ENCODE data around the gene LRRC56.

LRRC56 gene

DNA sequence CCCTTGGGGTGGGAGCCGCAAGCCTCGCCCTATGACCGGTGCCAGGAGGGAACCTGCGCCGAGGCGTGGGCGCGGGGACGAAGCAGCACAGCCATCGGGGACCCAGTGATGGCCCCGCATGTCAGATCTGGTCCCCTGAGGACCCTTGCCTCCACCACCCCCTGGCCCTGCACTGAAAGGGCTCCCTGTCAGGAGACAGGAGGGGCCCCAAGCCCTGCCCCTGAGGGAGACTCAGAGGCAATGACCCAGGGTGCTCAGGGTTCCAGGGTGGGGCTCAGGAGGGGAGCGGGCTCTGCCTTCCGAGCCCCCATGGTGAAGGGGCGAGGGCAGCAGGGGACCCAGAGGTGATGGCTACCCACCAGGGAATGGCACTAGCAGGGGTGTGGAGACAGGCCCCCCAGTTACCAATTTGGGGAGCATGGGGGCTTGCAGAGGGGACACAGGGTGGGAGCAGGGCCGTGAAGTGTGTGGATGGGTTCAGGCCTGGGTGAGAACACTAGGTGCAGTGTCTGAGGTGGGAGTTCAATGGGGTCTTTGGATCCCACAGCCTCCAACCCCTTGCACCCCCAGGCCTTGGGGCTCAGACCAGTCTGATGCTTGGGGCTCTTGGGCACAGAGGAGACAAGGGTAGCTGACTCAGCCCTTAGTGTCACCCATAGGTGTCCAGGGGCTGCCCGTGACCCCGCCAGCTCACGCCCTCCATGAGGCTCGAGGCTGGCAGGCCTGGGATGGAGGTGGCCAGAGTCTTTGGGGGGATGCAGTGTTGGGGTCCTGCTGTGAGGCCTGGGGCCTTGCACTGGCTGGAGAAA, 499 bp downstream of the LRRC56 start:
- in situ Hi-C loops (cut with HindIII; ENCODE audit: low sequenced_read_pairs): no loop called here

DNA sequence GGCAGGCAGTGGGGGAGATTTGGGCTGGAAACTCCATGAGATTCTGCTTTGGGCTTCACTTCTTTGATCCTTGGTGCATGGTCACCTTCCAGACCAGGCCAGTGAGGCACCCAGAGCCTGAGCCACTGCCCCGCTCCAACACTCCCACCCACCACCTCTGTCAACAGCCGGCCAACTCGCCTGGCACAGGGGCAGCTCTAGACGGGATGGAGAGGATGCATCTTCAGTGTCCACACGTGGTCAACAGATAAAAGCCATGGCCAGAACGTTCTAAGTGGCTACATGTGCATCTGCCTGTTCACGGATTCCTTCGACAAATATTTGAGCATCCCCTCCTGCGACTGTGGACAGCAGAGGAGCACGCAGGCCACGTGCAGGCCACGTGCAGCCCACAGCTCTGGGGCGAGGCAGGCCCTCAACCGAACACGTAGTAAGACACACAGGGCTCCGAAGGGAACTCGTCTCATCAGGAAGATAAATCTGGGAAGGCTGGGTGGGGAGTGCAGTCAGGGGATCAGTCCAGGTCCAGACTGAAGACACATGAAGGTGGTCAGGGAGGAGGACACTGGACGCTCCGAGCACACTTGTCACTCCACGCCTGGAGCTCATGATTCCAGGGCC, 1.2 kb downstream of the LRRC56 start:
- in situ Hi-C loops (cut with HindIII; ENCODE audit: low sequenced_read_pairs): no loop called here

DNA sequence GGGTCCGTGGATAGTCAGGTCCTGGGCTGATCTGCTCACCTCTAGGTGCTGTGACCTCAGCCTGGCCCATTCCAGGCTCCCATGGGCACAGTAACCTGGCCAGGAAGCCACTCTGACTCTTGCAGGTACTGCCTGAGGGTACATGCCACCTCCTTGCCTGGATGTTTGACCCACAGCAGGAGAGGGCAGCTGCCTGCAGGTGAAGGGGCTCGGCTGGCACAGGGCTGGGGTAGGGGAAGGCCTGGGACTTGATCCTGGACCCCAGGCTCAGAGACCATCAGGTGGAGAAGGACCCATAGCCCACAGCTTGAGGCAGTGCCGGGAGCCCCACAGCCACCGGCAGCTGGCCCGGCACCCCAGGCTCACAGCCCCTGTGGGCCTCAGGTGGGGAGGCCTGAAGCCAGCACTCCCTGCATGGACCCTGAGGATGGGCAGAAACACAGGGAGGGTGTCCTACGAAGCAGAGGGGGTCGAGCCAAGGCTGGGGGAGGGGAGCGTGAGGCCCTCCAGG, 2.7 kb downstream of the LRRC56 start:
- in situ Hi-C loops (cut with HindIII; ENCODE audit: low sequenced_read_pairs): no loop called here

DNA sequence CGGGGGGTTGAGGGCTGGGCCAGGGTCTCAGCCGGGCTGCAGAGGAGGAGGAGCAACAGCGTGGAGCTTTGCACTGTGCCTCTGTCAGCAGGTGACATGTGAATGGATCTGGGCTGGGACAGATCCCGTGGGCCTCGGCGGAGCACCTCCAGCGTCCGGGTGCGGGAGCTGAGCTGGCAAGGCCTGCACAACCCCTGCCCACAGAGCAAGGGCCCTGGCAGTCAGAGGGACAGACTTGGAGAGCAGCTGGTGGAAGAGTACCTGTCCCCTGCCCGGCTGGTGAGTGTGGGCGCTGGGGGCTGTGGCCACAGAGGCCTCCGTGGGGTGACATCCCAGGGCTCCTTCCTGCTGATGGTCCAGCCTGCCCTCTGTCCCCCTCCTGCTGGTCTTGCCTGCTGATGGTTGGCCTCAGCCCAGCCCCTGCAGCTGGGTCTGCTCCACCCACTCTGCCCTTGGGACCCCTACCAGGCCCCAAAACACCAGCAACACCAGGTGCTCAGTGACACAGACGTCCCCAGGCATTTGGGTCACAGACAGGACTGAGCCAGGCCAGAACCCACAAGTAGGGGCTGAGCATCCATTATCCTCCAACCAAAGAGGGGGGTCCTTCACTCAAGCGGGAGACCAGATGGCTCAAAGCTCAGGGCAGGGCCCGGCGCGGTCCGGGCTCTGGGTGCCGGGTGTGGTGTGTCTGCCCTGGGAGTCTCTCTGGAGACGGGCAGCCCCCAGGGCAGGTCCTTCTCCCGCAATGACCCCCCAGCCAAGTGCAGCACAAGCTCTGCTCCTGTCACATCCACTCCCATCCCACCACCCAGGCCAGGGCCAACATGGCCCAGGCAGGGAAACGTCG, 3.5 kb downstream of the LRRC56 start:
- in situ Hi-C loops (cut with HindIII; ENCODE audit: low sequenced_read_pairs): no loop called here

DNA sequence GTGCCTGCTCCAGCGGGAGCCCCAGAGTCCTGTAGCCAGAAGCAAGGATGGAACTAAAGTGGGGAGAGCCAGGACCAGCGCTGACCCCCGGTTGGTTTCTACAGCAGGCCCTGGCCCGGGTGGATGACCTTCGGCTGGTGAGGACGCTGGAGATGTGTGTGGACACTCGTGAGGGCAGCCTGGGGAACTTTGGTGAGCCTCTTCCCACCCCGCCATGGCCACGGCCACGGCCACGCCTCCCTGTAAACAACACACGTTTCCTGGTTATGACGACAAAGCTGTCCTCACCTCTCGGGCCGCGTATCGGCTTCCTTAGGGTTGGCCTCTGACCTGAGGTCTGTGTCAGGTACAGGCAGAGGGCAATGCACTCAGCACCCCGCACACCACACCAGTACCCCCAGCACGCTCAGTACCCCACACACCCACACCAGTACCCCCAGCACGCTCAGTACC, 4.1 kb downstream of the LRRC56 start:
- in situ Hi-C loops (cut with HindIII; ENCODE audit: low sequenced_read_pairs): no loop called here

DNA sequence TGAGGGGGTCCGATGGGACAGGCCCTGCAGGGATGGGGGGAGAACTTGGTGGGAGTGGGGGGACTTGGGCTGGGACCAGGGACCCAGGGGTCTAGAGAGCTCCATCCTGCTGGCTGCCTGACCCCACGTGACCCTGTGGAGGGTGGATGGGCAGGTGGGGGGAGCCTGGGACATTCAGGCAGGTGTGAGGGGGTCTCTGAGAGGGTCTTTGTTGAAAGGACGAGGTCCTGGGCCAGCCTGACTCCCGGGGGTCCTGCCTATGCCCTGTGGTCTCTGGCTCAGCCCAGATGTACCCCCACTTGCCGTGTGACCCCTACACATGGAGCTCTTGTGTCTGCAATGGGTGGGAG, 7.5 kb downstream of the LRRC56 start:
- in situ Hi-C loops (cut with HindIII; ENCODE audit: low sequenced_read_pairs): no loop called here

DNA sequence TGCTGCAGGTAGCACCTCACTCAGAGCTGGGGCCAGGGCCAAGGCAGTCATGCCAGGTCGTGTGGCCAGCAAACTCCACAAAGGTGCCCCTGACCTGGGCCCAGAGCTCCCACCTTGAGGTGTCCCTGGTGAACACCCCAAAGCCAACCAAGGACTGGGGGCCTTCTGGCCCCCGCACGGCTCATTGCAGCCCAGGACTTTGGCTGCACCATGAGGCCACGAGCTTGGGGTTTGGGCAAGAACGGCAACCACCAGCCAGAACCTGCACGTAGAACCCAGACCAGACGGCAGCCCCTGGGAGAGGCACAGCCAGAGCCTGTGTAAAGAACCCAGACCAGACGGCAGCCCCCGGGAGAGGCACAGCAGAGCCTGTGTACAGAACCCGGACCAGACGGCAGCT, 7.8 kb downstream of the LRRC56 start:
- in situ Hi-C loops (cut with HindIII; ENCODE audit: low sequenced_read_pairs): no loop called here

DNA sequence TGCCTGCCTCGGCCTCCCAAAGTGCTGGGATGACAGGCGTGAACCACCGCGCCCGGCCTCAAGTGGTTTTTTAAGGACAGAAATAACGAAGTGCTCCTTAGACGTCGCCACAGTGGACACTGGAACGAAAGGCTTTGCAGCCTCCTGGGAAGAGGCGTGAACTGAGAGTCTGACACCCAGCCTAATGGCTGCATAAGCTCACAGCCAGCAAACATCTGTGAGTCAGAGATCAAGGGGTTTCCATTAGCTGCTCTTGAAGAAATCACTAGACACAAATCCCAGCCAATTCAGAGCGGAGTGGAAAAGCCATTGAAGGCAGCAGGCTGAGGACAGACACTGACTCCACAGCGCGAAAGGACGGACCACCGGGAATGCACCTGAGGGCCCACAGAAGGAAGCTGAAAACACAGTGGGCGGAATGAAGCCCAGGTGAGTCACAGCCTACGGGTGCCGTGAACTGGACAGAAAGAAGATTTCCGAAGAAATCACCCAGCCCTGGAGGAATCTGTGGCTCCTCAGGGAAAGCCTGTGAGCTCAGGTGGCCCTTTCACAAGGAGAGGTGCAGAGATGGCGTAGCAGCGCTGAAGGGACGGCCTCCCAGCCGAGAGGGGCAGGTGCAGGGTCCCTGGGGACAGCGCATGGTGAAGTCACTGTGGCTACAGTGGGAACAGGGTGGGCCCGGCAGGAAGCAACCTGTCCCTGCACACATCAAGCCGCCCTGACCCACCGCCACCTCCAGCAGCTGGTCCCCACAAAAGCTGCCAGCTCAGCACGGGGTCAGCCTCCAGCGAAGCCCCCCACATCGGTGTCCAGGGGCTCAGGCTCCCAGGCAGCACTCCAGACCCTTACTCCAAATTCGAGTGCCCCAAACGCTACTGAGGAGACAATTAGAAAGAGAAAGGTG, 11.6 kb downstream of the LRRC56 start:
- in situ Hi-C loops (cut with HindIII; ENCODE audit: low sequenced_read_pairs): no loop called here

DNA sequence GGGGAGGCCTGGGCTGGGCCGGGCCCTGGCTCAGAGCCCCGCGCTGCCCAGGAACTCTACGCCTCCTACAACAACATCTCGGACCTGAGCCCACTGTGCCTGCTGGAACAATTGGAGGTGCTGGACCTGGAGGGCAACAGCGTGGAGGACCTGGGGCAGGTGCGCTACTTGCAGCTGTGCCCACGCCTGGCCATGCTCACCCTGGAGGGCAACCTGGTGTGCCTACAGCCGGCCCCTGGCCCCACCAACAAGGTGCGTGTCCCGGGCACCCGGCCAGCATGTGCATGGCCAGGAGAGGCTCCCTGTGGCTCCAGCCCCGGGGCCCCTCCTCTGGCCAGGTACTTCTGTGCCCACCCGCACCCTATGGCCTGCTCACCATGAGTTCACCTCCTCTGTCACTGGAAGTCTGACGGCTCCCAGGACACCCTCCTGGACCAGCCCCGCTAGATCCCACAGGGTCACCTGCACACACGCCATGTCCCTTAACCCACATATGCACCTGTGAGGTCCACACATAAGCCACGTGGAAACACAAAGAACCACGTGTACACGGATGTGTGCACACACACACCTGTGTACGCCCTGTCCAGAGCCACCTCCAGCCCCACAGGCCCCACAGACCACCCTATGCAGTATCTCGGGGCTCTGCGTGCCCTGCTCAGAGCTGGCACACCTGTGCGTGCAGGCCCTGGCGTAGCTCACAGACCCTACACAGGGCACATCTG, 12.9 kb downstream of the LRRC56 start:
- in situ Hi-C loops (cut with HindIII; ENCODE audit: low sequenced_read_pairs): no loop called here

DNA sequence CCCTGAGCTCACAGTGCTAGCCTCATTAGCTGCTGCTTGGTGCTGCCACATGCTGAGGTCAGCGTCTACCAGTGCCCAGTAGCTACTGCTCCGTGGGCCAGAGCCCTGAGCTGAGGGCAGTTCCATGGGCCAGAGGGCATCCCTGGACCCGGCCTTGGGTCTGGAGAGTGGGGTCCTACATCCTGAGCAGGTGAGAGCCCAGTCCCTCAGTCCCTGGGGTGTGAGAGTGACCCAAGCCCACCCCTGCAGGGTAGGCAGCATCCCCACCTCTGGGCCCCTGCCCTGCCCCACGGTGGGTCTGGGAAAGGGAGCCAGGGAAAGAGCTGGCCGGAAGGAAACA, 13.4 kb downstream of the LRRC56 start:
- in situ Hi-C loops (cut with HindIII; ENCODE audit: low sequenced_read_pairs): no loop called here

DNA sequence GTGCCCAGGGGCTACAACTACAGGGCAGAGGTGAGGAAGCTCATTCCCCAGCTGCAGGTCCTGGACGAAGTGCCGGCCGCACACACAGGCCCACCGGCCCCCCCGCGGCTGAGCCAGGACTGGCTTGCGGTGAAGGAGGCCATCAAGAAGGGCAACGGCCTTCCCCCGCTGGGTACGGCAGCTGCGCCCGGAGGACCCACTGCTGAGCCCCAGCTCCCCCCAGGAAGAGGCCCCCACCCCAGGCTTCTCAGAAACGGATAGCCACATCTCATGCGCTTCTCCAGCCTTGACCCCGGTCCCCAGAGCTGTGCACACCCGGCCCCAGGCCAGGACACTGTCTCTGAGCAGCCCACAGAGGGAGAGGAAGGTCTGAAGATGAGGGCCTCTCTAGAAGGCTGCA, 13.8 kb downstream of the LRRC56 start:
- in situ Hi-C loops (cut with HindIII; ENCODE audit: low sequenced_read_pairs): no loop called here

DNA sequence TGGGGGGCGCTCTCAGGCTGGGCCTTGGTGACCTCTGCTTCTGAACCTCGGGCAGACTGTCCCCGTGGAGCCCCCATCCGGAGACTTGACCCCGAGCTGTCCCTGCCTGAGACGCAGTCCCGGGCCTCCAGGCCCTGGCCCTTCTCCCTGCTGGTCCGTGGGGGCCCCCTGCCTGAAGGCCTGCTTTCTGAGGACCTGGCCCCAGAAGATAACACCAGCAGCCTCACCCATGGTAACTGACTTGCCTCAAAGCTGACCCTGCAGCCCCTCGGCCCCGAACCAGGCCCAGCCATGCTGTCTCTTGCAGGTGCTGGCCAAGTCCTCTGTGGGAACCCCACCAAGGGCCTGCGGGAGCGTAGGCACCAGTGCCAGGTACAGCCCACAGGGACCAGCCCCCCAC, 14.3 kb downstream of the LRRC56 start:
- in situ Hi-C loops (cut with HindIII; ENCODE audit: low sequenced_read_pairs): no loop called here

DNA sequence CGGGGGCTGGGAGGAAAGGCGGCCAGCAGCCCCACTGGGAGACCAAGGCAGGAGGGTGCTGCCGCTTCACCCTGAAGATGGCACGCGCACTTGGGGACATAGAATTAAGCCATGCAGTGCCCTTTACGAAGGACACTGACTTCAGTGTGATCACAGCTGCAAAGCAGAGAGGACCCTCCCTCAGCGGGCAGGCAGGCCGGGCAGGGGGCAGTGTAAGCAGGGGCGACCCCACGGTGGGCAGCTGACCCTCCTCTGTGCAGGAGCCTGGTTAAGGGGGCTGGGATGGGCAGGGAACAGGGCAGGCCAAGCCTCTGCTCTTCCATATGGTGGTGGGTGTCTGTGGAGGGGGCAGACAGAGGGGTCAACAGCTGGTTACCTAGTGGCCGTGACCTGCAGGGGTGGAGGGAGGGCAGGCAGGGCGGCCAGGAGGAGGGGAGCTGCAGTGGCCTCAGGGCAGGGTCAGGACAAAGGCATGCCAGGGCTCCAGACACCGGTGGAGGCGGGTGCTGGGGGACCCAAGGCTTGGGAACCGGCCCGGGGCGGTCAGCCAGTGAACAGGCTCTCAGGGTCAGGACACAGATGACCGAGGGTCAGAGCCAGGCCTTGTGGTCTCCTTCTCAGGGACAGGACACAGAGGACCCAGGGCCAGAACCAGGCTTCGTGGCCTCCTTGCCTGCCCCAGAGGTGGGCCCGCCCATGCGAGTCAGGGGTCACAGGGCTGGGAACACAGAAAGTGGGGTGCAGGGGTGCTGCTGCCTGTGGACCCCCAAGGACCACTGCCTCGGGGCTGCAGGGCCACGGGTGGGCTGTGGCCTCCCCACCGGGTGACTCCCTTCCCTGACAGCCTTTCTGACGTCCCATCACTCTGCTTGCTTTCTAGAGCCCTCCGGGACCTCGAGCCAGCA, 16.0 kb downstream of the LRRC56 start:
- in situ Hi-C loops (cut with HindIII; ENCODE audit: low sequenced_read_pairs): no loop called here

DNA sequence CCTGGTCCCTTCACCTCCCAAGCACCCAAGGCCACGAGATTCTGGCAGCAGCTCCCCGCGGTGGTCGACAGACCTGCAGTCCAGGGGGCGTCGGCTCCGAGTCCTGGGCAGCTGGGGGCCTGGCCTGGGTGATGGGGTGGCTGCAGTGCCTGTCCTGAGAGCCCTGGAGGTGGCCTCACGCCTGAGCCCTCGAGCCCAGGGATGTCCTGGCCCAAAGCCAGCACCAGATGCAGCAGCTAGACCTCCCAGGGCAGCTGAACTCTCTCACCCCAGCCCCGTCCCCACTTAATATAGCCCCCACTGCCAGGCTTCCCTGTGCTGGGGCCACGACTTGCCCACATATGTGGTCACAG, 16.6 kb downstream of the LRRC56 start:
- in situ Hi-C loops (cut with HindIII; ENCODE audit: low sequenced_read_pairs): no loop called here

DNA sequence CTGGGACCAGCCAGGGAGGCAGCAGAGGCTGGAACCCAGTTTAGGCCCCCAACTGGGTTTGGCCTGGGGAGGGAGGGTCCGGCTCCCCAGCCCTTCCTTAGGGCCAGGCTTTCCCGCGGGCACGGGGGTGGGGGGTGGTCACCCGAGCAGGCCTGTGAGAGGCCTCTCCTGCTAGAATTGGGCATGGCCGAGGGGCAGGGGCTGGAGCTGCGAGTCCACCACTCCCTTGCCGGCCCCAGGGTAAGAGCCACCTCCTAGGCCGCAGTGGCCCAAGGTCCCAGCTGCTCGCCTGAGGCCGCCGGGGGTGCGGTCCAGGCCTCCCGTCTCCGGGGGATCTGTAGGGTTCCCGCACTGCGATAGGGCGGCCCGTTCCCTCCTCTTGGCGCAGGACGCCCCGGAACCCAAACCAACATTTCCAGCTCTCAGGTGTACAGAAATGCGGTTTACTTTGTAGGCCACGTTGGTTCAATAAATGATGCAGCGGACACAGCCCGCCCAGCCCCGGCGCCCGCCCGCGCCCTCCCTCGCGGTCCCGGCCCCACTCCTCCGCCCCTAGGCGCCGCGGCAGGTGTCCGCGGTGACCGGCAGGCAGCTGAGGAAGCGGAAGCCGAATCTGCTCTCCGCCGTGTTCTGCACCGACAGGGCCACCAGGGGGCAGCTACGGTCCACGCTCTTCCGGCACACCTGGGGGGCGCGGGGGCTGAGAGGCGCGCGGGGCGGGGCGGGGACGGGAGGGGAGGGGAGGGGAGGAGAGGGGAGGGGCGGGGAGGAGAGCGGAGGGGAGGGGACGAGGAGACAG, 17.3 kb downstream of the LRRC56 start:
- in situ Hi-C loops (cut with HindIII; ENCODE audit: low sequenced_read_pairs): no loop called here

DNA sequence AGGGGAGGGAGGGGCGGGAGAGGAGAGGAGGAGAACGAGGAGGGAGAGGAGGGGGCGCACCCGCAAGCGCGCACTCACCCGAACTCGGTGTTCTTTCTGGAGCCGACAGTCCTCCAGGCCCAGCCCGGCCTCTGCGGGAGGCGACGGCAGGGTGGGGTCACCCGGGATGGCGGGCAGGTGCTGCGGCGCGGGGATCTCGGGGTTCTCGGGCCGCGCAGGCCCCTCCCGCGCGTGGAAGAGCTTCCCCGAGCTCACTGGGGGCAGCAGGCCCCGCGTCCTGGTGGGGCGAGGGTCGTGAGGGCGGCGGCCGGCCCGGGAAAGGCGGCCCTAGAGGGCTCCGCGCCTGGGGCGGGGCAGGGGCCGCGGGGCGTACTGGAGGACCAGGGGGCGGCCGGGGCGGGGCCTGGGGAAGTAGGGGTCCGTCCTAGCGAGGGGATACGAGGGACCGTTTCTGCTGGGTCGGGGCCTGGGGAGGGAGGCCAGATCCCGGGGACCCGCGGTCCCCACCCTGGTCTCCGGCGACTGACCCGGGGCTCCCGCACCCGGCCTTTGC, 18.0 kb downstream of the LRRC56 start:
- in situ Hi-C loops (cut with HindIII; ENCODE audit: low sequenced_read_pairs): no loop called here

DNA sequence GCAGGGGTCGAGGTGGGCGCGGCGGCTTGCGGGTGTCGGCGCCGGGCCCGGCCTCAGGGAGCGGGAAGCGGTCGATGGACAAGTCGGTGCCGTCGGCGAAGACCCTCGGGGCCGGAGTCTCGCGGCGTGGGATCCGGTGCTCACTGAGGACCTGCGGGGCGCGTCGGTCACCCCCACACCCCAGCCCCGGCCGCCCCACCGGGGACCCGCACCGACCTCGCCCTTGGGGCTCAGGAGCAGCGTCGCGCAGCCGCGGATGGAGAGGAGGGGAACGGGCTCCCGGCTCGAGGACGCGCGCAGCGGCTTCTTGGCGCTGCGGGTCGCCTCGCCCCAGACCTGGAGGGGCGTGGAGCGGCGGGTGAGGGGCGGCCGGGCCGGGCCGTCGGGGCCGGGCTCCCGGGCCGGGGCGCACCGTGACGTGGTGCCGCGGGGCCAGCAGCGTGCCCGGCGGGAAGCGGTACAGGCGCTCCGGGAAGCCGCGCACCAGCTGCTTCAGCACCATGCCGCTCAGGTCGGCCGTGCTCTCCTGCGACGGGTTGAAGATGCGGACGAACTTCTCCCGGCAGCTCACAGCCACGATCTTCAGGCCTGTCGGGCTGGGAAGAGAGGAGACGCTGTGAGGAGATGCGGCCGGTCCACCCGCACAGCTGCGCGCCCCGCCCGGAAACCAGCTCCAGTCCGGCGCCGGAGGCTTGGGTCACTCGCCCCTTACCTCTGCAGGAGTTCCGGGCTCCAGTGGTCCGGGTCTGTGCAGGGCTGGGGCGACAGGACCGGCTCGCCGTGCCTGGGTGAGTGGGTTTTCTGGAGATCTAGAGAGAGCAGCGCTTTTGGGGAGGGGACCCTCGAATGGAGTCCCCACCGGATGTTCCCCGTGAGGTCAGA, 18.7 kb downstream of the LRRC56 start:
- in situ Hi-C loops (cut with HindIII; ENCODE audit: low sequenced_read_pairs): no loop called here
